ENCODE measurements around the gene EIF3L. TPM values are rescaled to one million over a fixed set of nuclear protein-coding genes. Genes with fewer than 3 reads are reported as not detected.

The EIF3L gene
- total RNA-seq, 4 donors from 2014 or later: 192 to 499 (median 281) TPM

- Histone ChIP-seq H3K9me3 (no peaks in the 10 kb centered on the region), H3K27ac (peak overlapping the region; percentile 37 to 94 (median 88)), H3K36me3 (peaks cover 0 to 3% (median 0%) of the 10 kb centered on the region in 3 donors), H3K4me3 (peak overlapping the region; percentile 51 to 69 (median 62)), H3K27me3 (peaks cover 0 to 6% (median 0%) of the 10 kb centered on the region in 4 donors), H3K4me1 (peaks cover 38 to 72% (median 43%) of the 10 kb centered on the region in 3 donors)
- DNase-seq: no peak
- 2 to 4% methylated on average over 18 to 19 of the region's 19 CpGs for WGBS, 2 donors
- TF ChIP-seq POLR2A (IDR thresholded peaks at IDR 0.05) (no peak), CTCF (IDR thresholded peaks at IDR 0.05) (no peak)
- intact Hi-C loops (cut with DNase I): no loop called here
Measured at GRCh38 chr22:37806409-37807333, 42.5 kb upstream of the EIF3L start.

- TF ChIP-seq CTCF (IDR thresholded peaks at IDR 0.05) (no peak), POLR2A (IDR thresholded peaks at IDR 0.05) (peak in 2 of 4 donors; percentile 34 to 79)
- WGBS, 2 donors: 0 to 1% methylated on average over 18 to 24 of the region's 73 CpGs
- peak within 1 kb of the TSS; percentile 51 to 69 (median 62) for H3K4me3 ChIP-seq
- H3K36me3 ChIP-seq: peaks cover 0 to 7% (median 0%) of the 10 kb centered on the region in 3 donors
- peaks cover 30 to 63% (median 43%) of the 10 kb centered on the region in 3 donors for H3K4me1 ChIP-seq
- intact Hi-C loops (cut with DNase I): no loop called here
- DNase-seq: peak; percentile 62
- H3K27ac ChIP-seq: peak within 1 kb of the TSS; percentile 82 to 94 (median 88)
- H3K9me3 ChIP-seq: no peaks in the 10 kb centered on the region
- peaks cover 0 to 6% (median 0%) of the 10 kb centered on the region in 4 donors for H3K27me3 ChIP-seq
Measured at GRCh38 chr22:37807410-37808293, 41.6 kb upstream of the EIF3L start, which contains the start of gene GCAT. GCAT (plus strand) TSS chr22:37807934; CDS start chr22:37807968, 34 bp downstream.

- peak overlapping the region; percentile 82 to 94 (median 88) for H3K27ac ChIP-seq
- TF ChIP-seq CTCF (IDR thresholded peaks at IDR 0.05): no peak
- TF ChIP-seq POLR2A (IDR thresholded peaks at IDR 0.05): no peak
Measured at GRCh38 chr22:37808294-37808657, 40.9 kb upstream of the EIF3L start.

GRCh38 chr22:37809672-37810333 is 39.4 kb upstream of the EIF3L start:
- Histone ChIP-seq H3K36me3 (peaks cover 0 to 29% (median 0%) of the 10 kb centered on the region in 3 donors), H3K4me1 (peaks cover 21 to 41% (median 24%) of the 10 kb centered on the region in 3 donors), H3K9me3 (no peaks in the 10 kb centered on the region), H3K27ac (no peak overlapping the region), H3K27me3 (no peaks in the 10 kb centered on the region), H3K4me3 (no peak overlapping the region)
- intact Hi-C loops (cut with DNase I): no loop called here
- no peak for DNase-seq
- TF ChIP-seq POLR2A (IDR thresholded peaks at IDR 0.05) (no peak), CTCF (IDR thresholded peaks at IDR 0.05) (no peak)
- 97 to 98% methylated on average over 4 of the region's 5 CpGs for WGBS, 2 donors

More at GRCh38 chr22:37808294-37808657, 40.9 kb upstream of the EIF3L start:
- H3K4me1 ChIP-seq: peaks cover 24 to 56% (median 36%) of the 10 kb centered on the region in 3 donors
- H3K4me3 ChIP-seq: peak overlapping the region; percentile 51 to 69 (median 62)
- no peaks in the 10 kb centered on the region for H3K9me3 ChIP-seq
- no peak for DNase-seq
- intact Hi-C loops (cut with DNase I): no loop called here
- H3K27me3 ChIP-seq: peaks cover 0 to 5% (median 0%) of the 10 kb centered on the region in 4 donors
- WGBS, 2 donors: 0 to 5% methylated on average over 4 to 6 of the region's 8 CpGs
- peaks cover 0 to 13% (median 0%) of the 10 kb centered on the region in 3 donors for H3K36me3 ChIP-seq

Measured in esophagus squamous epithelium (tissue), 5 donors.